ENCODE measurements around the gene LYVE1.

DNA sequence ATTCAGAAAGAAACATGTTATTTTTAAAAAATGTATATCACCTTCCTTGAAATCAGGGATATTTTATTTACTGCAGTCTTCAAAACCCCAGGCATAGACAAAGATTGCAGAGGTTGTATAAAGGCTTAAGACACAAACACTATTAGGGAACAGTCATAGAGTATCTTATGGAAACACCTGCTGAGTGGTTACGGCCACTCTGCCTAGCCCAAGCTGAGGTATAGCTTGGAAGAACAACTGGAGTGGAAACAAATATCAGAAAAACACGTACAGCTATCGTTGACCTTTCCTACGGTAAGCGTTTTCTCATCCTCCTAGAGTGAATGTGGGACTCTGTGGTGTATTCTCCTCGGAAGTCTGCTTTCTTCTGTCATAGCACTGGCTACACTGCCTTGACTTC lies 30.4 kb upstream of the LYVE1 start:
- TF ChIP-seq, protein P1, sequence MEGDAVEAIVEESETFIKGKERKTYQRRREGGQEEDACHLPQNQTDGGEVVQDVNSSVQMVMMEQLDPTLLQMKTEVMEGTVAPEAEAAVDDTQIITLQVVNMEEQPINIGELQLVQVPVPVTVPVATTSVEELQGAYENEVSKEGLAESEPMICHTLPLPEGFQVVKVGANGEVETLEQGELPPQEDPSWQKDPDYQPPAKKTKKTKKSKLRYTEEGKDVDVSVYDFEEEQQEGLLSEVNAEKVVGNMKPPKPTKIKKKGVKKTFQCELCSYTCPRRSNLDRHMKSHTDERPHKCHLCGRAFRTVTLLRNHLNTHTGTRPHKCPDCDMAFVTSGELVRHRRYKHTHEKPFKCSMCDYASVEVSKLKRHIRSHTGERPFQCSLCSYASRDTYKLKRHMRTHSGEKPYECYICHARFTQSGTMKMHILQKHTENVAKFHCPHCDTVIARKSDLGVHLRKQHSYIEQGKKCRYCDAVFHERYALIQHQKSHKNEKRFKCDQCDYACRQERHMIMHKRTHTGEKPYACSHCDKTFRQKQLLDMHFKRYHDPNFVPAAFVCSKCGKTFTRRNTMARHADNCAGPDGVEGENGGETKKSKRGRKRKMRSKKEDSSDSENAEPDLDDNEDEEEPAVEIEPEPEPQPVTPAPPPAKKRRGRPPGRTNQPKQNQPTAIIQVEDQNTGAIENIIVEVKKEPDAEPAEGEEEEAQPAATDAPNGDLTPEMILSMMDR (IDR thresholded peaks at IDR 0.05), result no peak
- TF ChIP-seq POLR2A (IDR thresholded peaks at IDR 0.05), result no peak
